ENCODE results near the gene FAM53B. TPM values are rescaled to one million over a fixed set of nuclear protein-coding genes. Genes with fewer than 3 reads are reported as not detected.

FAM53B gene
- total RNA-seq, 1 experiment from 2014 or later = 13.7 TPM

DNA sequence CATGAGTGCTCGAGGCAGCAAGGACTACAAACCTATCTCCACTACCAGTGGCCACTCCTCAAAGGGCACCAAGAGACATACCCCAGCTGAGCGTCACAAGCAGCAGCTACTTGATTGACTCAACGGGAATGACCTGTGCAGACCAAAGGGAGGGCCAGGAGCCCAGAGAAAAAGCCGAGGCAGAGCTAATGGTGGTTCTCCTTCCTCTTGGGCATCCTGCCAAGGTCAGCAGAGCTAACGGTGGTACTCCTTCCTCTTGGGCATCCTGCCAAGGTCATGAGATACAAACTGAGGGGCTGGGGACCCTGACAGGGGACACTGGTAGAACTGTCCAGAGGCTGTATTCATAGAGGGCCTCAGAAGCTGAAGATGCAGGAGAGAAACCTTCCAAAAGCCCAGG, 60.4 kb downstream of the FAM53B start:
- no peak overlapping the region for H3K4me3 Mint-ChIP-seq (ENCODE audit: unreplicated experiment)
- no peaks in the 10 kb centered on the region for H3K9me3 Mint-ChIP-seq (ENCODE audit: unreplicated experiment)
- Histone ChIP-seq H3K27me3 (replicated peaks; ENCODE audit: control insufficient read depth, insufficient read depth, low read length) (no peaks in the 10 kb centered on the region), H3K4me1 (no peaks in the 10 kb centered on the region), H3K4me3 (ENCODE audit: low read depth, low read length) (no peak overlapping the region), H3K36me3 (ENCODE audit: control insufficient read depth, insufficient read depth, low read length) (peaks cover 4% of the 10 kb centered on the region), H3K9me3 (no peaks in the 10 kb centered on the region)
- TF ChIP-seq, protein P1, sequence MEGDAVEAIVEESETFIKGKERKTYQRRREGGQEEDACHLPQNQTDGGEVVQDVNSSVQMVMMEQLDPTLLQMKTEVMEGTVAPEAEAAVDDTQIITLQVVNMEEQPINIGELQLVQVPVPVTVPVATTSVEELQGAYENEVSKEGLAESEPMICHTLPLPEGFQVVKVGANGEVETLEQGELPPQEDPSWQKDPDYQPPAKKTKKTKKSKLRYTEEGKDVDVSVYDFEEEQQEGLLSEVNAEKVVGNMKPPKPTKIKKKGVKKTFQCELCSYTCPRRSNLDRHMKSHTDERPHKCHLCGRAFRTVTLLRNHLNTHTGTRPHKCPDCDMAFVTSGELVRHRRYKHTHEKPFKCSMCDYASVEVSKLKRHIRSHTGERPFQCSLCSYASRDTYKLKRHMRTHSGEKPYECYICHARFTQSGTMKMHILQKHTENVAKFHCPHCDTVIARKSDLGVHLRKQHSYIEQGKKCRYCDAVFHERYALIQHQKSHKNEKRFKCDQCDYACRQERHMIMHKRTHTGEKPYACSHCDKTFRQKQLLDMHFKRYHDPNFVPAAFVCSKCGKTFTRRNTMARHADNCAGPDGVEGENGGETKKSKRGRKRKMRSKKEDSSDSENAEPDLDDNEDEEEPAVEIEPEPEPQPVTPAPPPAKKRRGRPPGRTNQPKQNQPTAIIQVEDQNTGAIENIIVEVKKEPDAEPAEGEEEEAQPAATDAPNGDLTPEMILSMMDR (IDR thresholded peaks at IDR 0.05; ENCODE audit: insufficient read depth in 1 of 2, low read depth in 1 of 2, low read length in 1 of 2, severe bottlenecking in 1 of 2, unreplicated experiment in 1 of 2) = no peak
- ChIA-PET POLR2A (no interaction called here), CTCF (no interaction called here)
- H3K27ac Mint-ChIP-seq (ENCODE audit: unreplicated experiment) = no peak overlapping the region
- H3K27me3 Mint-ChIP-seq (ENCODE audit: insufficient read depth, unreplicated experiment) = no peaks in the 10 kb centered on the region
- no peaks in the 10 kb centered on the region for H3K4me1 Mint-ChIP-seq (ENCODE audit: low read depth, unreplicated experiment)
- no TSS peak for BruUV-seq (replicated peaks)
- no peak for DNase-seq
- intact Hi-C loops (cut with micrococcal nuclease; ENCODE audit: unreplicated experiment) = no loop called here
- peaks cover 12% of the 10 kb centered on the region for H3K36me3 Mint-ChIP-seq (ENCODE audit: insufficient read depth, unreplicated experiment)

DNA sequence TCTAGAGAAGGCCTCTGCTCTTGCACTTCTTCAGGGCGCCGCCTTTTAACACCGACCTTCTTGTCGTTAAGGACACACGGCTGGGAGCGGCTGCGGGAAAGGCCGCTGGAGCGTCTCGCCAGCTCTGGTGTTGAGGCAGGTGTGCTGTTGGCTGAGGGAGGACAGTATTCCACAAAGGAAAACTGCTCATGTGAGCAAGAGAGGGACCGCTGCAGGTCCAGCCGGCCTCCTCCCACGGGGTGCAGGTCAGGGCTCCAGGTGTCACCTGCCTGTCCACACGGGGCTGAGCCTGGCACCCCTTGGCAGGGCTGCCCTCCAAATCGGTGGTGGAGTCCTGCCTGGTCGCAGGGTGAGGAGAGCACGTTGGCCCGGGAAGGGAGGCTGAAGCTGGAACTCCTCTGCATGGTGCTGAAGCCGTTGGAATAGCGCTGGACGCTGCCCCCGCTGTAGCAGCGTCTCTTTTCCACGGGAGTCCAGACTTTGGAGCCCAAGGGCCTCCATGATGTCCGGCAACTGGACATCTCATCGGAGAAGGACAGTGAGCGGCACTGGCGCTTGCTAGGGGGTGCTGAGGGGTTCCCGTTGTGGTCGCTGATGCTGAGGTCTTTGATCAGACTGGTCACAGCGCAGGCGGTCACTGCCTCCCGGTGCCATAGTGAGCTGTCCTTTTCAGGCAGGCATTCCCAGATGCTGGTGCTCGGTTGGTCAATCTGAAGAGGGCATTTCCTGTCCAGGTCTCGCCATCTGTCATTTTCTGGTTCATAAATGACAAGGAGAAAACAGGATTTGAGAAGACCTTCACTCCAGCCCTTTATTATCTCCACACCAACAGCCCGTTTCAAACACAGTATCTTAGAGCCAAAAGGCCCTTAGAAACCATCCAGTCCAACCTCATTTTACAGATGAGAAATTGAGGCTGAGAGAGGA, 62.3 kb downstream of the FAM53B start:
- H3K36me3 ChIP-seq (ENCODE audit: control insufficient read depth, insufficient read depth, low read length) = peaks cover 4% of the 10 kb centered on the region

DNA sequence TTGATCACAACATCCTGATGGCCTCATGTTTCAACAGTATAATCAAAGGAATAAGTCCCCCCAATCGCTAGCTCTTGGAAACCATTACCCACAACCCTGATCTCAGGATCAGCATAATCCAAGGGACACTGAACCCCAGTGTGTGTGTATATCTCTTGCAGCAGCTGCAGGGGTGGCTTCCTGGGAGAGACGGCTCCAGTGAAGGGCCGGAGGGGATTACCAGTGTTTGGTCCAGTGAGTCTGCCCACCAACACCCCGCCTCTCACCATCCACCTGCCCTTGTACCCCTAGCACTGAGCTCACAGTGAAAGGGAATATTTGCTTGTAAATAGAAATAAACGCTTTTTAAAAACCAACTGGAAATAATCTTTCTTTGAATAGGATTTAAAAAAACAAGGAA, 63.1 kb downstream of the FAM53B start:
- Histone ChIP-seq H3K9me3 (no peaks in the 10 kb centered on the region), H3K4me3 (ENCODE audit: low read depth, low read length) (no peak overlapping the region), H3K4me1 (no peaks in the 10 kb centered on the region), H3K27me3 (replicated peaks; ENCODE audit: control insufficient read depth, insufficient read depth, low read length) (no peaks in the 10 kb centered on the region), H3K36me3 (ENCODE audit: control insufficient read depth, insufficient read depth, low read length) (peaks cover 4% of the 10 kb centered on the region)
- POLR2A ChIA-PET = no interaction called here
- CTCF ChIA-PET = no interaction called here
- DNase-seq = no peak
- H3K9me3 Mint-ChIP-seq (ENCODE audit: unreplicated experiment) = no peaks in the 10 kb centered on the region
- no peaks in the 10 kb centered on the region for H3K27me3 Mint-ChIP-seq (ENCODE audit: insufficient read depth, unreplicated experiment)
- H3K36me3 Mint-ChIP-seq (ENCODE audit: insufficient read depth, unreplicated experiment) = peaks cover 12% of the 10 kb centered on the region
- H3K4me1 Mint-ChIP-seq (ENCODE audit: low read depth, unreplicated experiment) = no peaks in the 10 kb centered on the region
- no TSS peak for BruUV-seq (replicated peaks)
- no peak overlapping the region for H3K4me3 Mint-ChIP-seq (ENCODE audit: unreplicated experiment)
- TF ChIP-seq, protein P1 (IDR thresholded peaks at IDR 0.05; ENCODE audit: insufficient read depth in 1 of 2, low read depth in 1 of 2, low read length in 1 of 2, severe bottlenecking in 1 of 2, unreplicated experiment in 1 of 2) = no peak
- H3K27ac Mint-ChIP-seq (ENCODE audit: unreplicated experiment) = no peak overlapping the region
- intact Hi-C loops (cut with micrococcal nuclease; ENCODE audit: unreplicated experiment) = no loop called here

More for the DNA sequence above, 62.3 kb downstream of the FAM53B start:
- no peaks in the 10 kb centered on the region for H3K27me3 Mint-ChIP-seq (ENCODE audit: insufficient read depth, unreplicated experiment)
- no peaks in the 10 kb centered on the region for H3K9me3 Mint-ChIP-seq (ENCODE audit: unreplicated experiment)
- Histone ChIP-seq H3K9me3 (no peaks in the 10 kb centered on the region), H3K27me3 (replicated peaks; ENCODE audit: control insufficient read depth, insufficient read depth, low read length) (no peaks in the 10 kb centered on the region), H3K4me1 (no peaks in the 10 kb centered on the region), H3K4me3 (ENCODE audit: low read depth, low read length) (no peak overlapping the region)
- no peak for DNase-seq
- ChIA-PET CTCF (no interaction called here), POLR2A (no interaction called here)
- BruUV-seq (replicated peaks) = no TSS peak
- no peak overlapping the region for H3K4me3 Mint-ChIP-seq (ENCODE audit: unreplicated experiment)
- intact Hi-C loops (cut with micrococcal nuclease; ENCODE audit: unreplicated experiment) = no loop called here
- H3K36me3 Mint-ChIP-seq (ENCODE audit: insufficient read depth, unreplicated experiment) = peaks cover 12% of the 10 kb centered on the region
- no peak overlapping the region for H3K27ac Mint-ChIP-seq (ENCODE audit: unreplicated experiment)
- TF ChIP-seq, protein P1 (IDR thresholded peaks at IDR 0.05; ENCODE audit: insufficient read depth in 1 of 2, low read depth in 1 of 2, low read length in 1 of 2, severe bottlenecking in 1 of 2, unreplicated experiment in 1 of 2) = no peak
- no peaks in the 10 kb centered on the region for H3K4me1 Mint-ChIP-seq (ENCODE audit: low read depth, unreplicated experiment)
